Activated T-cell treated with anti-CD3 and anti-CD28 coated beads, Interleukin-2, amount 50 U/mL, for 48 hours (primary cell): ENCODE measurements around the gene GALNT15.

Experiments
- DNase-seq, 2 experiments: peaks; one replicate each; pipeline ENCODE4 v3.0.0-alpha.2; 2020

GALNT15 gene

DNA sequence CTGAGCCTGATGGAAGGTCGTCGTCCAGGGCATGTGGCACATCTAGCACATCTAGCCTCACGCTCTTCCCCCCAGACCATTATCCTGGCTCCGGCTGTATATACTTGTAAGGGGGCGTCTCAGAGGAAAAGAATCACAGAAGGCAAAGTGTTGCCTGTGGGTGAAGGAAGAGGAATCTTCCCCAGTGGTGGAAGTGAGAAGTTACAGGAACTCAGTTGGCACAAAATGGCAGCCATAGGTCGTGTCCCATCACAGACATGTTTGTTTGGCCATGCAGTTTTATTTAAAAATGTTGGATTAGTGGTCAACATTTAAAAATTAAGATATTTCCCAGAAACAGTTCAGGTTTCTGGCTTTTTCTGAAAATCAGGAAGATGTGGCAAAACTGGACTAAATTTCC lies 13.6 kb downstream of the GALNT15 start:
- no peak for DNase-seq

DNA sequence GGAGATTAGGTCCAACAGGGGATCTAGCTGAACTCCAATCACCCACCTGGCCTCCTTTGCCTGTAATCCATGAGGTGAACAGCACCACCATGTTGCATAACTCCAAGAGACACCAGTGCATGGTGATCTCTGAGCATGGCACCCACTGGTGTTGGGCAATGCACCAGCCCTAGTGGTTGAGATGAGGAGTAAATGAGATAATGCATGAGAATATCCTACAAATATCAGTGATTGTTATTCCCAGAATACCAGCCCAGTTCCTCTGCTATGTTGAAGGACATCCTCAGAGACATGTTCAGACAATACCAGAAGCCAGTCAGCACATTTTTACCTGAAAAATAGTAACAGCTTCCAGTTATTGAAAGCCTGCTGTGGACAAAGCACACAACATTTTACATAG lies 14.7 kb downstream of the GALNT15 start:
- DNase-seq, result no peak

DNA sequence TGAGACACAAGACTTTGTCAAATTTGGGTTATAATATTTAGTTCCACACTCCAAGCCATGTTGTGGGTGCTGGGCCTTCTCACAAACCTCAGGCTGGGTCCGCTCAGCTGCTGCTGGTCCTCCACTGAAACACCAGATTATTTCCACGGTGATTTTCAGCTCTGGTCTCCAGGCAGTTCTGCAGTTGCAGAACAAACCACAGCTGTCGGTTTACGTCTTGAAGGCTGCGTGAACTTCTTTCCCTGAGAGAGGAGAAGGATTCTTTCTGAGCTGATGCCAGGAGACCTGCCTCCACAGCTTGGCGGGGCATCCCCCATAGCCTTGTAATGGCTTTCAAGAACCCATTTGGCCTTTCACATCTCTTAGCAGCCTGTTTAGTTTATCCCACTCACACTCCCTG lies 16.2 kb downstream of the GALNT15 start:
- DNase-seq, result no peak

DNA sequence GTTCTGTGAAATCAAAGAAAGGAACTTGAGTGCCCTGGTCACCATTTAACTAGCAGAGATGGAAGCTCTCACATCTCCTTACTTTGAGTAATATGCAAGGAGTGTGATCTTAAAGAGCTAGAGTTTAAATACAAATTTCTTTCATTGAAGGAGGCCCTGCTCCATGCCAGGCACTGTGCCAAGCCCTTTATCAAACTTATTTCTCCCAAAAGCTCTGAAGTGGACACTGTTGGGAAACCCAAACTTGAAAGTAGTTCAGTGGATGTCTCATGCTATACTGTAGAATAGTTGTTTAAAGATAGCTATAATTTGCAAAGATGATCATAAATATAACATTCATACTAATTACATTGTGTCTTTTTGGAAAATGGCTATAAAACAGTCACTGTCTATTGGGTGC lies 17.1 kb downstream of the GALNT15 start:
- no peak for DNase-seq

DNA sequence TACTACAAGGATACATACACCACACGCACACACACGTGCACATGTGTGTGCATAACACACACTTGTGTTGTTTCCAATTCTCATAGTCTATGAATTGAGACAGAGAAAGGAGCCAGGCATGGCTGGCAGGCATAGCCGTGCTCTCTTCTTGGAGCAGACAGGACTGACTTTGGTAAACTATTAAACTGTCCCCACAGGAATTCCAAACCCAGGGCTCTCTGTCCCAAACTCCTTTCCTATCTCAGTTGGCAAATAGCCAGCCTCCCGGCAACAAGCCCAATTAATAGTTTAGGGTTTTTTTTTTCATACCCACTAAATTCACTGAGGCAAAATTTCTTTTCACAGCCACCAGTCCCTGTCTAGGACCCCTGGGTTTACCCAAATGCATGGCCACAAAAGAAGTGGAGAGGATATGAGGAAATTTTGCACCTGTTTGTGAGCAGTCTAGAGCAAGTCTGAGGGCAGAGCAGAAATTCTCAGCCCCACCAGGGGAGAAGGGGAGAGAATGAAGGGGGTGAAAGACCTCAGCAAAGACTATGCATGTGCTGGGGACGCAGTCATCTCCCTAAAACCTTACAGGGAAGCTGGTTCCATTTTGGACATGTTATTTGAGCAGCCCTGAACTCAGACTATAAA lies 17.8 kb downstream of the GALNT15 start:
- DNase-seq, result no peak

DNA sequence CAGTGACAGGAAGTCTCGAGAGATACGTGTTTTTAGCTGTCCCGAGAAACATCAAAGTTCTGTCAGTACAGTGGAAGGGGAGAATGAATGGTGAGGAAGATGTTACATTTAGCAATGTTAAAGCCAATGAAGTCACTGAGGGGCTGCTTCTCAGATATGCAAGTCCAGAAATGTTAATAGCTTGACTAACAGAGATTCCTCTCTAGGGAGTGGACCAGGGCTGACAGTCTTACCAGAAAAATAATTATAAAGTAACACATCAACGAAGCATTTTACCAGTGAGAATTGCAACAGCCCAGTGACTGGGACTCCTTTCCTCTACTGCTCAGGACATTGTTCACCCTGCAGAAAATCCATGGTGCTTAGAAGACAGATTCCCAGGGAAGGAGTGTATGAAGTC lies 23.9 kb downstream of the GALNT15 start:
- no peak for DNase-seq

DNA sequence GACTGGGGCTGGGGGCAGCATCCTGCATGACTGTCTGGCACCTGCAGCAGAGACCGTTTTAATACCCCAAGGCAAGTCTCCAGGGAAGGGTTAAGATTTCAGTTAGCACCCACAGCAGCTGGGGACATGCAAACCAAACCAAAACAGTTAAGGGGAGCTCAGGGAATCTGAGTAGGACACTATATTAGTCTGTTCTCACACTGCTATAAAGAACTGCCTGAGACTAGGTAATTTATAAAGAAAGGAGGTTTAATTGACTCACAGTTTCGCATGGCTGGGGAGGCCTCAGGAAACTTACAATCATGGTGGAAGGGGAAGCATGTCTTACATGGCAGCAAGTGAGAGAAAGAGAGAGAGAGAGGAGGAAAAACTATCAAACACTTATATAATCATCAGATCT lies 25.3 kb downstream of the GALNT15 start:
- DNase-seq, result peak in 1 of 2 experiments; percentile 31

DNA sequence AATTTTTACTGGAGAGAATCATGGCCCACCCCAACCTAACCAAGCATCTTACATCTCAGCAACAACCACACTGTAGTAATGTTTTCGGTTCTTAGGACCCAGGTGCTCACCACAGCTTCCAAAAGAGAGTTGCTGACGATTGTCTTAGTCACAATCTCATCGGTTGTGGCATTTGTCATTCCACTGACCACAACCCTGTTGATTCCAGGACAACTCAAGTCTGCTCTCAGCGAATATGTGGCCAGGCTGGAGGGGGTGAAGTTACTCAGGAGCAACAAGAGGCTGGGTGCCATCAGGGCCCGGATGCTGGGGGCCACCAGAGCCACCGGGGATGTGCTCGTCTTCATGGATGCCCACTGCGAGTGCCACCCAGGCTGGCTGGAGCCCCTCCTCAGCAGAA lies 25.9 kb downstream of the GALNT15 start:
- DNase-seq, result peak; percentile 51 to 58

DNA sequence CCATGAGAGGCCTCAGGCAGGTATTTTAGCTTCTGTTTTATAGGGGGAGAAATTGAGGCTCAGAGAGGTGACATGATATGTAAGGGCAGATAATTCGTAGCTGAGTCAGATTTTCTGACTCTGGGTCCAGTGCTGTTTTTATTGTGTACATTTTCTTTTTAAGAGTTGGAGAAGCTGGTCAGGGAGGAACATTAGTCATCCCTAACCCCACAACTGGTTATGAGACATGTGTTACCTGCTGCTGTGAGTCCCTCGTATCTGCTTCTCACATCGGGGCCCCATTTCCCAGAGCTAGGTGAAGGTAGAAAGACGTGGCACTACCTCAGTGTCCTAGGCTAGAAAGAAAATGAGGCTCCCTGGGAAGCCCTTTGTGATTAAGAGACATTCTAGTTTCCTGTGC lies 28.6 kb downstream of the GALNT15 start:
- peak; percentile 48 to 59 for DNase-seq

DNA sequence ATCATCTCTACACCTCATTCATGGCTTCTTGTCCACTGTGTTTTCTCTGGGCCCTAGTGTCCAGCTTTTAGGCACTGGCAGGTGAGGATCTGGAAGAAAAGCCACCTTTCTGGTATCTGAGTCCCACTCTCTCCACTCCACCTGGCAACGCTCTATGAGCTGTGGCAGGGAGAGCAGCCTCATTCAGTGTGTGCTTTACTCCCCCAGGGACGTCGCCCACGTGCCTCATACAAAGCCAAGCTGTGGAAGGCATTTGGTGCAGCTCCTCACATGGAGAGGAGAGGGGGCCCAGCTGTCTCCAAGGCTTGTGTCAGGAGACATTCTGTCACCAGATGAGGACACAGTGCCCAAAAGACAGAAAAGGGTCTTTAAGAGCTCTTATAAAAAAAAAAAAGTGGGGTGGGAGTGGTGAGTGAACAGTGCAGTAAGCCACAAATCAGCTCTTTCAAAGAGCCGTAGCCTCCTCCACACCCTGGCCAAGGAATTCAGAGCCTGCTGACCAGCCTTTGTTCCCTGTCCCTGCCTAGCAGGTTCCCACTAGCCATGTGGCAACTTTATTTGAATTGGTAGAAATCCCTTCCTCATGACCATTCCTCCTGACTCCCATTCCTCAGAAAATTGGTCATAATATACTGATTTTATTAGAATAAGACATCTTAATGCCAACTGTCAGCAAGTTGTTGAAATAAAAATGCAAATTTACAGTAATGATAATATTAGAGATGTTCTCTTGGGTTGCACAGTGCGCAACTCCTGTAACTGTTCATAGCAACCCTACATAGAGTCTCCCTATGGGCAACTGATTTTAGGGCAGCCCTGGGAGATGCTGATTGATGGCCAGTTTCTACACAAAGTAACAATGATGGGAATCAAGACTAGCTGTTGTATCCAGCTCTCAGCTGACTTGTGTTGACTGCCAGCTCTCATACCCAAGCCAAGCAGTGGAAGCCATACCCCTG lies 29.5 kb downstream of the GALNT15 start:
- peak in 1 of 2 experiments; percentile 26 for DNase-seq

DNA sequence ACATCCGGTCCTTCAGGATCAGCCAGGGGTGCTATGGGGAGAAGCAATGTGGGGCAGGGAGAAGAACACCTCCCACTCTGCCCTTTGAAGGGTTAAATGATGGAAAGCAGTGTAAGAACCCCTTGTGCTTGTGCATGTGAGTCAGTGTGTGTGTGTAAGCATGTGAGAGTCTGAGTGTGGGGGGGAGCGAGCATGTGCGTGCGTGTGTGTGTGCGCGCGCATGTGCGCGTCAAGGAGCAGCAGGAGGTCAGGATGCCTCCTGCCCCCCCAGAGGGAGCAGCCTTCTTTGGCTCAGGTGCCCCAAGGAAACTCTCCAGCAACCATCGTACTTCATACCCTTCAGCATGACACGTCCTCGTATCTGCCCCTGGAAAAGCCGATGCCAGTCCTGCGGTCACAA lies 30.3 kb downstream of the GALNT15 start:
- DNase-seq, result no peak

DNA sequence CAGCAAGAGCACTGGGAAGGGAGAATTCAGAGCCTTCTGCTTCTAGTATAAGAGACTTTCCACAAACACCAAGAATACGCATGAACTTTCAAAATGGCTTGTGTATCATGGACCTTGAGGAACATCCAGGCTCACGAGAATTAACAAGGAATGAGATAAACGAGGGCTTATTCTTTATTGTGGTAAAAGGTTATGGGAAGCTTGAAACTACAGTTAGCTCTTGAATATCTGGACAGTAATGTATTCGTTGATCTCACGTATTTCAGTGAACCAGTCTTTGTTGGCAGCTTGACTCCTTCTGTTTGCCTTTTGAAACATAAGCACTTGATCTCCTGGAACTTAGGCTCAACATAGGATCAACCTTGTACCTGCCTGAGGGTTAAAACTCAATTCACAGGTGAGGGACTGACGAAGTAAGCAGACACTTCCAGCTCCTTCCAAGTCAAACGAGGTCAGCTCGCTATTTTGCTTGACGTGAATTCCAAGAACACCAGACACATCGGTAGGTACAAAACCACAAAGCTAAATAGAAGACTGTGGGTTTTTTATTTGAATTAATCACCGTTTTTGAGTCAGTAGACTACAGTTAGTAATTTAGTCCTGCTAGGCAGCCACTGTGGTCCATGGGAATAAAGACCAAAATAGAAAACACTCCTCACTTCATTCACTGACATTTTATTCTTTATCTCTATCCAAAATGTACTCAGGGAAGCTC lies 30.8 kb downstream of the GALNT15 start:
- DNase-seq, result peak; percentile 35 to 38

DNA sequence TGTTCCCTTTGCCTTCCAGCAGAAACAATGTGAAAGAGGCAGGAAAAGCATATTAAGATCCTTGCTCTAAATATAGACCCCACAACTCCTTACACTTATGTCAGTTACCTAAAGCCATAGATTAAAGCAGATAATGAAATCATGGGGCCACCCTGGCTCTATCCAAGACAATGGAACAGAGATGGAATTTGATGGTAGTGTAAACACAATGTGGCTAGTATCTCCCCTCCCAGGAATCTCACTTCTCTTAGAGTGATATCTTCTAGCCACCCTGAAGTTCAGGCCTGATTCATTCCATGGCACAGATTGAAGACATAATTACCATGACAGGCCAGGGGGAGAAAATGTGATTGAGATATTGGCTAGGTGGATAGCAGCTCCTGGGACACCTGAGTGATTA lies 32.6 kb downstream of the GALNT15 start:
- no peak for DNase-seq

DNA sequence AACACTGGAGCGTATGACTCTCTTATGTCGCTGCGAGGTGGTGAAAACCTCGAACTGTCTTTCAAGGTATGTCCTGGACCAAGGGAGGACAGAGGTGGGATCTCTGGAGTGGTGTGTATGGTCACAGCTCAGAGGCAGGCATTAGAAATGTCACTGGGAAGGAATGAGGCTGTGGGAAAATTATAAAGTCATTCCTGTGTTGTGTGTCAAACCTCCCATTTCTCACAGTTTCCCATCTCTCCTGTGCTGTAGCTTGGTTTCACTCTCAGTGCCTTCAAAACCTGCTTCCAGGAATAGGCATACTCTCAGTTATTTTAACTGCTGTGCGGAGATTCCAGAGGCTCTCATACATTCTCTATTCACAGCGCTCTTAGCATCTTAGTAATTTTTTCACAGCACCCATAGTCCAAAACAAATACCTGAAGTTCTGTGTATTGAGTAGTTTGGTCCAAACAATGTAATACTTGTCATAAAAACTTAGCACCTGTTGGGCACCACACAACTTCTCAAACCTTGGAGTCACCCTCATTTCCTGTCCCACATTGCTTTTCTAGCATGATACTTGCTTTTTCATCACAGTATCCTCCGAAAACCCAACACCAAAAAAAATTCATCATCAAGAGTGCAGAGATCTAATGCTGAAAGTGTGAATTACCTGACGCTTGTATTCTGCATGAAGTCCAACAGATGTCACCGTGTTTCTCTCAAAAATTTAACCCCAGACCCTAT lies 36.9 kb downstream of the GALNT15 start:
- no peak for DNase-seq

DNA sequence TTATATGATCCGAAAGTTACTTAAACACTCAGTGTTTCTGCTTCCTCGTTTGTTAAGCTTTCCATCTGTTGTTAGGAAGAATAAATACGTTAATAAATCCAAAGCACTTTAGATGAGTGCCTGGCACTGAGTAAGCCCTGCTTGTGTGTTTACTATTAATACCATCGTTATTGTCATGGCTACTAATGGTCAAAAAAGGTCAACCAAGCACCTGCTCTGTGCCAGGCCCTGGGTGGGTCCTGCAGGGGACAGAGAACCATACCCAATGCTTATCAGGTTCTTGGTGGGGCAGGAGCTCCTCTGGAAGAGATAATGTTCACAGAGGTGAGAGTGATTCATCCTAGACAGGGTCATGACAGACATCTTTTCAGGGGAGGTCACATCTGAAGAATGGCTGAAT lies 39.9 kb downstream of the GALNT15 start:
- DNase-seq, result no peak

DNA sequence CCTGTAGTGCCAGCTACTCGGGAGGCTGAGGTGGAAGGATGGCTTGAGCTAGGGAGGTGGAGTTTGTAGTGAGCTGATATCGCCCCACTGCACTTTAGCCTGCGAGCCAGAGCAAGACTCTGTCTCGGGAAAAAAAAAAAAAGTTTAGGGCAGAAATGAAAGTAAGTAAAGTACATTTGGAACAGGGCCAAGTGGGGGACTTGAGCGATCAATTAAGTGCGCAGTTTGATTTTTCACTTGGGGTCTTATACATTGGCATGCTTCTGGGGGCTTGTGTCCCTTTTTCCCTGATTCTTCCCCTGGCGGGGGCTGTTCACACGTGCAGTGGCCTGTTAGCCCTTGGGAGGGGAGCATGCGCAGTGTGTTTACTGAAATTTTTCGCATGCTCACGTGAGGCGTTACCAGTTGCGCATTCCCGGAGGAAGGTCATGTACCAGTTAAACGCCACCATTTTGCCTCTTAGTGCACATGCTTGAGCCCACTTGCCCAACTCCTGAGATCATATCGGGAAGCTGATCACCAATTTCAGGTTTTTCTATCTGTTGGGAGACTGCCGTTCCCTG lies 42.0 kb downstream of the GALNT15 start:
- DNase-seq, result no peak

DNA sequence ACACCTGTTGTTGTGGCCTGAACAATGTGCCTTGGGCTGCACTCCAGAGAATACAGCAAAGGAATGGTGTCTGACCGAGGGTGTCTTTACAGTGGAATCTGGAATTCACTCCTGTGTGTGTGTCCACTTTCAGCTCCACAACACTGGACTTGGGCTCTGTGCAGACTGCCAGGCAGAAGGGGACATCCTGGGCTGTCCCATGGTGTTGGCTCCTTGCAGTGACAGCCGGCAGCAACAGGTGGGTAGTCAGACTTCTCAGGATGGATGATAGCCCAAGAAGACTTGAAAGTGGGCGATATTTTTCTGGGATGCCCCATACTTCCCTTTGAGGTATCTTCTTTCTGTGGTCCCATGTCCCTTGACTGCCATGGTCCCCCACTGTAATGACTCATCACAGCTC lies 45.3 kb downstream of the GALNT15 start:
- no peak for DNase-seq

DNA sequence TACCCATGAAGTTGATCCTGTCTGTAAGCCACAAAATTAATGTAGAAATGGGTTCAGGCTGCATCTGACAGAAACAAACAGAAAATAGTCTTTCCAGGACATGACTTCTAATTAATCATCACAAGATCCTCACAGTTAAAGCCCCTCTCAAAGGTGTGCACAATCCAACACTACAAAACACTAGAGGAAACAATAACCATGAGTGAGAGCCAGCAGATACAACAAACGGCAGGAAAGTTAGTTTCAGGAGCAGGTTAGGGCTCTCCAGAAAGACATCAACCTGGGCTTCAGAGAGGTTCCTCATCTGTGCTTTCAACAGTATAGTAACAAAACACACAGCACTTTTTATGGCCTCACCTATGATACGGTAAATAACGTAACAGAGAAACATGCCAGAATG lies 47.5 kb downstream of the GALNT15 start:
- no peak for DNase-seq

DNA sequence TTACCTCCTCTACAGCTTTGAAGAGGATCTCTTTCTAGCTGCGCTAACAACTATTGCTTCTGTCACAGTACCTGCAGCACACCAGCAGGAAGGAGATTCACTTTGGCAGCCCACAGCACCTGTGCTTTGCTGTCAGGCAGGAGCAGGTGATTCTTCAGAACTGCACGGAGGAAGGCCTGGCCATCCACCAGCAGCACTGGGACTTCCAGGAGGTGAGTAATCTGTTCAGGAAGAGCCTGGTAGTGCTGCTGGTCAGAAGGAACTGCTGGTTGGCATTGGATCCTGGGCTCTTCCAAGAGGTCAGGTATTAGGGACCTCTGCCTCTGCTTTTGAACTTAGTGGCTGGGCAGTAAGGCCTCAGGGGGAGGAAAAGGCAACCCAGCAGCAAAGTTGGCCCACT lies 48.1 kb downstream of the GALNT15 start:
- DNase-seq, result no peak

DNA sequence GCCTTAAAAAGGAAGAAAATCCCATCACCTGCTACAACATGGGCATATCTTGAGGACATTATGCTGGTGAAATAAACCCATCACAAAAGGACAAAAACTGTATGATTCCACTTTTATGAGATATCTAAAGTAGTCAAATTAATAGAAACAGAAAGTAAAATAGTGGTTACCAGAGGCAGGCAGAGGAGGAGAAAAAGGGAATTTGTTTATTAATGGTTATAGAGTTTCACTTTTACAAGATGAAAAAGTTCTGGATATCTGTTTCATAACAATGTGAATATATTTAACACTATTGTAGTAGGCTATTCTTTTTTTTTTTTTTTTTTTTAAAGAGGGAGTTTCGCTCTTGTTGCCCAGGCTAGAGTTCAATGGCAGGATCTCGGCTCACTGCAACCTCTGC lies 49.8 kb downstream of the GALNT15 start:
- no peak for DNase-seq

DNA sequence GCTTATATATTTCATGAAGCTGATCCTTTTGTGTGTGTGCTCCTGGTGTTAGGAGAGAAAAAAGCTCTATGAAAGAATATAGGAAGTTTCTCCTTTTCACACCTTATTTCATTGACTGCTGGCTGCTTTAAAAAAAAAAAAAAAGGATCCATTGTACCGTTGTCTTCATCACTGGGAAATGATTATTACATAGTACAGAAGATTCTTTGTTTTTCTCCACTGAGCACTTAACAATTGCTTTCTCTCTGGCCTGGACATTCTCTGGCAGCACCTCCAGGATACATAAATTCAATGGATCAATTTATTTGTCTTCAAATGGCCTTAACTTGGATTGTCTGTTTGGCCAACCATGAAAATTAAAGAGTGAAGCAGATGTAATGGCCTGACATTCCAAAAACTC lies 53.1 kb downstream of the GALNT15 start:
- no peak for DNase-seq

DNA sequence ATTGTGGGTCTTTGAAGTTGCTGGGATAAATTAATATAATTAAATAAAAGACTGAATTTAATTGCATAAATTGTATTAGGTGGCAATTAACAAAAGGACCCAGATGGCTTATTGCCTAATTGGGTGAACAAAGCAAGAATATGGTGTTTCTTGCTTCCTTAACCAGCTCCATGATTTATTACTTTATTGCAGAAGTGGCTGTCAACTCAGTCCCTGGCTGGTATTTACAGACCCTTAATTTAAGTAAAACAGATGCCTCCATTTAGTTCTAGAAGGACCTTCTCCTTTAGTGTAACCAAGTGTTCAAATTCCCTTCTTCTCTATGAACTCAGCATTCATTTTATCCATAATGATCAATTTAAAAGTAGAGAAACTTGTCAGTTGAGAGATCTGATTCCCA lies 55.2 kb downstream of the GALNT15 start:
- no peak for DNase-seq

DNA sequence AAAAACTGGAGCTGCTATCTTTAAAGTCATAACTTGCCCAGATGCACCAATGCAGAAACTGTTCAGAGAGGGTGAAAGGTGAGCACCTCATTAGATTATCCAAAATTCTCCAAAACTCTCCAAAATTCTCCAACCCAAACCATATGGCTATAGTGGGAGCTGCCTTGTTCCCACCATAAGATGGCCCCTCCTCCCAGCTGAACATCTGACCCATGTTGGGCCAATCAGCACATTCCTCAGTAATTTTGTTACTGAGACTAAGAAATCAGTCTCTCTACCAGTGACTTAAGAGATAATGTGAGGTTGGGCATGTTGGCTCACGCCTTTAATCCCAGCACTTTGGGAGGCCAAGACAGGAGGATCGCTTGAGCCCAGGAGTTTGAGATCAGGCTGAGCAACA lies 57.5 kb downstream of the GALNT15 start:
- DNase-seq, result no peak
